ENCODE results near the gene TBC1D10B. TPM values are rescaled to one million over a fixed set of nuclear protein-coding genes. Genes with fewer than 3 reads are reported as not detected.
A peak's percentile ranks its signal among the peaks of the same experiment; 100 is the strongest.

Gene TBC1D10B
- polyA plus RNA-seq, 3 donors = 12.2 to 36.0 (median 13.8) TPM

DNA sequence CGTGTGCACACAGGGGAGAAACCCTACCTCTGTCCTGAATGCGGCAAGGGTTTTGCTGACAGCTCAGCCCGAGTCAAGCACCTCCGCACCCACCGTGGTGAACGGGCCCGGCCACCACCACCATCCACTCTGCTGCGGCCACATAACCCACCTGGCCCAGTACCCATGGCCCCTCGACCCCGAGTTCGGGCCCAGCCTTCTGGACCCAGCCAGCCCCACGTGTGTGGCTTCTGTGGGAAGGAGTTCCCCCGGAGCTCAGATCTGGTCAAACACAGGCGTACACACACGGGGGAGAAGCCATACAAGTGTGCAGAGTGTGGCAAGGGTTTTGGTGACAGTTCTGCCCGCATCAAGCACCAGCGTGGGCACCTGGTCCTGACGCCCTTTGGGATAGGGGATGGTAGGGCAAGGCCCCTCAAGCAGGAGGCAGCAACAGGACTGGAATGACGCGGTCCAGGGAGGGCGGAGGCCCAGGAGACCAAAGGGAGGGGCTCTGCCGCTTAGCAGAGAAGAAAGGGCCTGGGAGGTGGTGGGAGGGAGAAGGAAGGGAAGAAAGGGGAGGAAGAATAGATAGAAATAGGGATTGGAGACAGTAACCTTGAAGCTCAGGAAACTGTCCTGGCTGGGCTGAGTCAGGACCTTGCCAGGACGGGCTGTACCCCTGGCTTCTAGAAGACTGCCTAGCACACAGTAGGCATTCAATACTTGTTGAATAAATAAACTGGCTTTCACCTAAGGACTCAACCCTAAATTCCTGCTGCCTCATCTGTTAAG, 28.6 kb upstream of the TBC1D10B start:
- Histone ChIP-seq H3K27ac (ENCODE audit: low read depth in 1 of 2, low read length in 2 of 2) (no peak overlapping the region), H3K36me3 (replicated peaks in 1 of 2; ENCODE audit: control insufficient read depth in 1 of 2, insufficient read depth in 2 of 2, low read length in 2 of 2) (no peaks in the 10 kb centered on the region), H3K4me3 (replicated peaks in 1 of 3; ENCODE audit: low read depth in 2 of 3, low read length in 3 of 3) (no peak overlapping the region), H3K79me2 (ENCODE audit: insufficient read depth, low read length) (no peaks in the 10 kb centered on the region), H3K4me1 (ENCODE audit: control insufficient read depth in 1 of 2, insufficient read depth in 2 of 2, low read length in 2 of 2) (peaks cover 27 to 41% of the 10 kb centered on the region in 2 donors), H3K27me3 (ENCODE audit: control insufficient read depth in 2 of 2, insufficient read depth in 2 of 2, low read length in 2 of 2) (no peaks in the 10 kb centered on the region), H4K20me1 (ENCODE audit: insufficient read depth, low read length) (no peaks in the 10 kb centered on the region), H3K4me2 (replicated peaks; ENCODE audit: extremely low read depth, low read length, poor library complexity, severe bottlenecking) (no peak overlapping the region), H3K9ac (ENCODE audit: insufficient read depth, low read length, poor library complexity, severe bottlenecking) (no peak overlapping the region), H3K9me3 (replicated peaks in 1 of 2; ENCODE audit: control insufficient read depth in 1 of 2, insufficient read depth in 1 of 2, low read length in 2 of 2) (no peaks in the 10 kb centered on the region), H2AFZ (ENCODE audit: insufficient read depth, low read depth, low read length, poor library complexity, severe bottlenecking) (no peak overlapping the region)
- peak overlapping the region in 1 of 7 donors; percentile 5 for H3K27ac Mint-ChIP-seq
- intact Hi-C loops (cut with micrococcal nuclease) = no loop called here
- 89% methylated on average over 15 of the region's 23 CpGs for WGBS (ENCODE audit: insufficient coverage)
- H3K4me3 Mint-ChIP-seq = no peak overlapping the region
- H3K9me3 Mint-ChIP-seq = peaks cover 0 to 2% (median 0%) of the 10 kb centered on the region in 7 donors
- peaks cover 45% of the 10 kb centered on the region for H3K4me1 Mint-ChIP-seq
- no peak for DNase-seq
- H3K36me3 Mint-ChIP-seq = peaks cover 5 to 13% of the 10 kb centered on the region in 2 donors
- TF ChIP-seq, protein P1, sequence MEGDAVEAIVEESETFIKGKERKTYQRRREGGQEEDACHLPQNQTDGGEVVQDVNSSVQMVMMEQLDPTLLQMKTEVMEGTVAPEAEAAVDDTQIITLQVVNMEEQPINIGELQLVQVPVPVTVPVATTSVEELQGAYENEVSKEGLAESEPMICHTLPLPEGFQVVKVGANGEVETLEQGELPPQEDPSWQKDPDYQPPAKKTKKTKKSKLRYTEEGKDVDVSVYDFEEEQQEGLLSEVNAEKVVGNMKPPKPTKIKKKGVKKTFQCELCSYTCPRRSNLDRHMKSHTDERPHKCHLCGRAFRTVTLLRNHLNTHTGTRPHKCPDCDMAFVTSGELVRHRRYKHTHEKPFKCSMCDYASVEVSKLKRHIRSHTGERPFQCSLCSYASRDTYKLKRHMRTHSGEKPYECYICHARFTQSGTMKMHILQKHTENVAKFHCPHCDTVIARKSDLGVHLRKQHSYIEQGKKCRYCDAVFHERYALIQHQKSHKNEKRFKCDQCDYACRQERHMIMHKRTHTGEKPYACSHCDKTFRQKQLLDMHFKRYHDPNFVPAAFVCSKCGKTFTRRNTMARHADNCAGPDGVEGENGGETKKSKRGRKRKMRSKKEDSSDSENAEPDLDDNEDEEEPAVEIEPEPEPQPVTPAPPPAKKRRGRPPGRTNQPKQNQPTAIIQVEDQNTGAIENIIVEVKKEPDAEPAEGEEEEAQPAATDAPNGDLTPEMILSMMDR (IDR thresholded peaks at IDR 0.05) = no peak
- H3K27me3 Mint-ChIP-seq (ENCODE audit: low read depth in 3 of 3) = peaks cover 5 to 22% (median 15%) of the 10 kb centered on the region in 3 donors

- Histone ChIP-seq H3K9me3 (replicated peaks in 1 of 2; ENCODE audit: control insufficient read depth in 1 of 2, insufficient read depth in 1 of 2, low read length in 2 of 2) (no peaks in the 10 kb centered on the region), H3K4me3 (replicated peaks in 1 of 3; ENCODE audit: low read depth in 2 of 3, low read length in 3 of 3) (no peak overlapping the region), H3K4me2 (replicated peaks; ENCODE audit: extremely low read depth, low read length, poor library complexity, severe bottlenecking) (no peak overlapping the region), H4K20me1 (ENCODE audit: insufficient read depth, low read length) (no peaks in the 10 kb centered on the region), H3K4me1 (ENCODE audit: control insufficient read depth in 1 of 2, insufficient read depth in 2 of 2, low read length in 2 of 2) (peaks cover 21 to 34% of the 10 kb centered on the region in 2 donors), H3K36me3 (replicated peaks in 1 of 2; ENCODE audit: control insufficient read depth in 1 of 2, insufficient read depth in 2 of 2, low read length in 2 of 2) (no peaks in the 10 kb centered on the region), H3K79me2 (ENCODE audit: insufficient read depth, low read length) (no peaks in the 10 kb centered on the region), H2AFZ (ENCODE audit: insufficient read depth, low read depth, low read length, poor library complexity, severe bottlenecking) (no peak overlapping the region), H3K27me3 (ENCODE audit: control insufficient read depth in 2 of 2, insufficient read depth in 2 of 2, low read length in 2 of 2) (no peaks in the 10 kb centered on the region), H3K27ac (ENCODE audit: low read depth in 1 of 2, low read length in 2 of 2) (no peak overlapping the region), H3K9ac (ENCODE audit: insufficient read depth, low read length, poor library complexity, severe bottlenecking) (no peak overlapping the region)
- intact Hi-C loops (cut with micrococcal nuclease) = no loop called here
- TF ChIP-seq, protein P1 (IDR thresholded peaks at IDR 0.05) = no peak
- H3K4me3 Mint-ChIP-seq = no peak overlapping the region
- no peak overlapping the region for H3K27ac Mint-ChIP-seq
- no peak for DNase-seq
- H3K9me3 Mint-ChIP-seq = no peaks in the 10 kb centered on the region
- H3K36me3 Mint-ChIP-seq = peaks cover 5 to 13% of the 10 kb centered on the region in 2 donors
- H3K4me1 Mint-ChIP-seq = peaks cover 40% of the 10 kb centered on the region
- WGBS (ENCODE audit: insufficient coverage) = 95% methylated on average over 39 of the region's 42 CpGs
- H3K27me3 Mint-ChIP-seq (ENCODE audit: low read depth in 3 of 3) = peaks cover 5 to 25% (median 14%) of the 10 kb centered on the region in 3 donors
These were observed 27.7 kb upstream of the TBC1D10B start for GRCh38 chr16:30397776-30398660.
